Smooth muscle cell of the brain vasculature (primary cell): ENCODE results near the gene WWC2.
"Not testable (repeated sequence)": the region's sequence is repeated elsewhere in the genome, so short reads cannot be mapped to it uniquely, and the experiment has no call there.

Experiments
- DNase-seq: peaks from one replicate; pipeline ENCODE4 v3.0.0-alpha.2; 2012; ENCODE audit warnings: low read depth, low spot score

The WWC2 gene

DNA sequence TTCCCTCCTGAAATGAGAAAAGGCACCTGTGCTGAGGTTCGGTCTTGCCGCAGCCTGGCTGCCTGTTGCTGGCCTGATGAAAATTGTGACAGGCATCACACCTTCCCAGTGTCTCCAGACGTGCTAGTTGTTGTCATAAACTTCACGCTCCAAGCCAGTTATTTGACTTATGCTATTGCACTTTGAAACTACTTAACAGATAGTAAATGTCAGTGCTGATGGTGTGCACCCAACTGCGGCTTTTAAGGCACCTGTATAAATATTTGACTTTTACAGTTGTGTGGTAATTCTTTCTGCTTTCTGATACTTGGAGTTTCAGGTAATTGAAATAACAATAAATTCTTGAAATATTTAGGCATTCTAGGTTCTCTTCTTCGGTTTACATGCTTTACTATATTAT, 1.8 kb downstream of the WWC2 start:
- DNase-seq, result no peak

DNA sequence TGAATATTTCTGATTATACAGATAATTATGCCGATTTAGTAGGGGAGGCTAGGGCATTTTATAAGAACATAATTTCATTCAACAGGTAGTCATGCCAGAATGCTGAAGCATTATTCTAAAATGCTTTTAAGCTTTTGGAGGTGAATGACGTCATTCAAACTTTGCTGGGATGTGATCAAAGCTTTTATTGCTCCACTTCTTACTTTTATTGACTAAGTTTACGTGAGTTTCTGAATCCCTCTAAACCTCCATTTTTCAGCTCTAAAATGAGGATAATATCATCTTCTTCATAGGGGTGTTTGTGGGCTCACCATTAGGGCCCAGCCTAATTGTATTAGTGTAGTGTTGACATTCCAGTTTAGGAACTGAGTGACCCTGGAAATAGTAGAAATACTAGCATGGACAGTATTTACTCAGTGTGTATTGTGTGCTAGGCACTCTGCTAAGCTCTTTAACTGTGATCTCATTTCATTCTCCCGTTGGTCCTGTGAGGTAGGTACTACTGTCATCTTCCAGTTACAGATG, 3.0 kb downstream of the WWC2 start:
- no peak for DNase-seq

DNA sequence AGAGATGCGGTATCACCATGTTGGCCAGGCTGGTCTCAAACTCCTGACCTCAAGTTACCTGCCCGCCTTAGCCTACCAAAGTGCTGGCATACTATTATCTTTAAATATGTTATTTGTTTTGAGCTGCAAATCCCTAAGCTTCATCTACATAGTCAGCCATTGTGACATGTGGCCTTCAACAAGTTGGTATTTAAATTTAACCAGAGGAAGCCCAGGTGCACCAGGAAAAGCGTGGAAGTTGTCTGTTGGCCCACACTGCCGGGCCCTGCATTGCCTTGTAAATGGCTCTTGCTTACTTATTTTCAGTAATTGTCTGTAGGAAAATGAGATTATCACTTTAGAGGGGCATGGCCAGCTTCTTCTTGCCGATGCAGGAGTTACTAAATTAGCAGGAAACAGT, 6.0 kb downstream of the WWC2 start:
- no peak for DNase-seq

DNA sequence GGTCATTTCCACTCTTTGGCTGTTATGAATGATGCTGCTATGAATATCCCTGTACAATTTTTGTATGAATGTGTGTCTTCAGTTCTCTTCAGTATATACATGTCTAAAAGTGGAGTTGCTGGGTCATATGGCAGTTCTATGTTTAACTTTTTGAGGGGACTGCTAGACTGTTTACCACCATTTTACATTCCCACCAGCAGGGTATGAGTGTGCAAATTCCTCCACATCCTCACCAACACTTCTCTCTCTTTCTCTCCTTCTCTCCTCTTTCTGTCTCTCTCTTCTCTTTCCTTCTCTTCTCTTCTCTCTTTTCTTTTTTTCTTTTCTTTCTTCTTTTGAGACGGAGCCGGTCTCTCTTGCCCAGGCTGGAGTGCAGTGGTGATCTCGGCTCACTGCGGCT, 7.8 kb downstream of the WWC2 start:
- DNase-seq, result no peak

DNA sequence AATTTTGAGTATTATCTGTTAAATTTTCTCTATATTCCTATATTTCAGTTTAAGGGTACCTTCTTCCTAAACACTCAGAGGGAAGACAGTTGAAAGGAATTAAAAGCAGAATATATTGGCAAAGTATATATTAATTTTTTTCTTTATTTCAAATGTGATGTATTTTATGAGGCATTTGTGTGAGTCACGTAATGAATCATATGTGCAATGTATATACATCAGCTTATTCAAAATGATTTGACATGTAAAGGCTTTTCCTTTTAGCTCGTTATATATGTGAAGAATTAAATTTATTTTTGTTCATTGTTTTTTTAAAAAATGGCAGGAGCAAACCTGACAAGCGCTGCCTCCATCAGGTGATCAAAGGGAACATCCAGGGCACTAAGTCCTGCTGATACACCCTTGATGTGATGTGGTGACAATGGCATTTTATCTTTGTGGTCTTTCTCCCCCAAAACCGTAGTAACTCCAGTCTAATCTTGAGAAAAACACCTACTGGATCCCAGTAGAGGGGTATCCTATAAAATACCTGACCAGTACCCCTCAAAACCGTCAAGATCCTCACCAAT, 8.9 kb downstream of the WWC2 start:
- DNase-seq, result no peak

DNA sequence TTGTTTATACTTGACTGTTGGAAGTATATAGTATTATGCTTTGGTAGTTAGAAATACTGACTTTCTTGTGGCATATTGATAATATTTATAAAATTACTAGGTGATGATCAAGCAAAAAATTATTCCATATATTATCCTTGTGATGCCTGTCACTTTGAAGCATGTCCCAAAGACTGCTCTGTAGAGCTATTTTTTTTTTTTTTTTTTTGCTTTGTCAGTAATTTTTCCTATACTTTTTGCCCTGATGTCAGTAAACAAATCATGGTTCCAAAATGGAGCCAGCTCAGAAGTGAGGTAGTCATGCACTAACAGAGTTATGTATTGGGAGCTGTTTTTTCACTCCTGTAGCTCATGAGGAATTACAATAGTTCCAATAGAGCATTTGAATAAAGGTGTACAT, 11.2 kb downstream of the WWC2 start:
- DNase-seq, result no peak

DNA sequence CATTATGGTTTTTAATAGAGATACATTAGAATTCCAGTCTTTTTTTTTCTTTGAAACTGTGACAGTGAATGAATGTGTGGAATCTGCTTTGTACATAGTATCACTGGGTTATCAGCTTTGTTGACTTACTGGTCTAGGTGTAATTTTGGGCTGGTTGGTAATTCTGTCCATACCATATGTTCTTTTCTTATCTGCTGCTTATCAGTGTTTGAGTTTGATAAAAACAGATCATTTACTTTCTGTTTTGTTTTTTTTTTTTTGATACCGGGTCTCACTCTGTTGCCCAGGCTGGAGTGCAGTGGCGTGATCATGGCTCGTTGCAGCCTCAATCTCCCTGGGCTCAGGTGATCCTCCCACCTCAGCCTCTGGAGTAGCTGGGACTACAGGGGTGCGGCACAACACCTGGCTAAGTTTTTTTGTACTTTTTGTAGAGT, 12.4 kb downstream of the WWC2 start:
- no peak for DNase-seq

DNA sequence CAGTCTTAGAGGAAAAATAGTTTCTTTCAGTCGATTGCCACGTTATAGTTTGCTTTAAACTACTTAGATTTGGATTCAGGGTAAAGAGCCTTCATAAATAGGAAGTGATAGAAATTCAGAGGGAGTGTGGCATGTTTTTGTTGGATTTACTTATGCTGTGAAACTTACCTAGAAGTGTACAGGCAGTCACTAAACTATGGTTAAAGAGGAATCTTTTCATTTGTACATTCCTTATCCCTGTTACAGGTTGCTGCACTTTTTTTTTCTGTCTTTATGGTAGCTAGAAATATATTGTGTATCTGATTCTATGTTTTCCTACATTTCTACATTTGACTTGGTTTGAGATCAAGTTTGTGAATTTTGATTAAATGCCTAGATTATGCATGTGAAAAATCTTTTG, 19.1 kb downstream of the WWC2 start:
- DNase-seq, result no peak

DNA sequence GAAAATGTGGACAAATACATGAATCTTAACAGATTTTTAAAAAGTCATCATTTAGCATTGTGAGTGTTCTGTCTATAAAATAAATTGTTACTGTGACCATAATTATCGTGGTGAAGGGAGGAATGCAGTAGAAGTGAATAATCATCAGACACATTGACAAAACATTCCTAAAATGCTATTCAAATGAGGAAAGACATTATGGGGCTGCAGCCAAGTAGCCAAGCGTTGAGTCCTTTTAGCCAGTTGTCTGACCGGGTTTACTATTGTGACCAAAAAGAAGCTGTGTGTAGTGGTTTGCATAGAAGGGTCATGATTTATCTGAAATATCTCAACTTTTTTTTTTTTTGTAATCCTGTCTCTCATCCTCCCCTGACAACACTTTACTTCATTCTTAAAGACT, 19.5 kb downstream of the WWC2 start:
- no peak for DNase-seq

DNA sequence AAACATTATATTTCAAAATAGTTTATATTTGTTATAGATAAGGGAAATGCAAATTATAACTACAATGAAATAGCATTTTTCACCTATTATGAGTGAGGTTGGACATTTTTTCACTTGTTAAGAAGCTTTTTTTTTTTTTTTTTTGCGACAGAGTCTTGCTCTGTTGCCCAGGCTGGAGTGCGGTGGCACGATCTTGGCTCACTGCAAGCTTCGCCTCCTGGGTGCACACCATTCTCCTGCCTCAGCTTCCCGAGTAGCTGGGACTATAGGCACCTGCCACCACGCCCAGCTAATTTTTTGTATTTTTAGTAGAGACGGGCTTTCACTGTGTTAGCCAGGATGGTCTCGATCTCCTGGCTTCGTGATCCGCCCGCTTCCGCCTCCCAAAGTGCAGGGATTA, 22.6 kb downstream of the WWC2 start:
- not testable (repeated sequence) for DNase-seq

DNA sequence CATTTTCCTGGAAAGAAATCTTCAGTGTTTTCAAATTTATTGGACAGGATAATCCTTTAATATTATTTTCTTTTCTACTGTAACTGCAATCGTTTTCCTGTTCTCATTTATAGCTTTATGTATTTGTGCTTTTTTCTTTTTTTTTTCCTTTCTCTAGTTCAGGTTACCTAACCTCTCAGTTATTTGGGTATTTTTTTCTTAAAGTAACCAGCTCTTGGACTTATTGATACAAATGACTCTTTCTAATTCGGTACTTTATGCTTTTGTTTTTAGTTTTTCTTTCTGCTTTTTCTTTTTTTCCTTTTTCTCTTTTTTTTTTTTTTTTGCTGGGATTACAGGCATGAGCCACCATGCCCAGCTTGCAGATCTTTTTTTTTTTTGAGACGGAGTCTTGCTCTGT, 25.2 kb downstream of the WWC2 start:
- no peak for DNase-seq

DNA sequence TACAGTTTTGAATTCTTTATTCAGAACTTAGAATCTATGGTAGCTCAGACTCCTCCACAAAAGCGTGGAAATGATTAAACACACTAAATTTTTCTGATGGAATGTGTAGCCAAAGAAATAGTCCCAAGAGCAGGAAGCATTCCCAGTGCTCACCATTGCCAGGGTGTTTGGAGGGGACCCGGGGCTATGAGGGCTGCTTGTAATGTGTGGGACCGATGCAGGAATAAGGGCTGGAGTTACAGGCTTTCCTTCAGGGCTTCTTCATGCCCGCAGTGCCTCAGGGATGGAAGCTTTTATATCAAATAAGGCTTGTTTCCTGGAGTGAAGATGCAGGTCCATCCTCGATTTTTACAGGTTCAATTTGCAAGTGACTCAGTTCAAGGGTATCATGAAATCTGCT, 25.8 kb downstream of the WWC2 start:
- DNase-seq, result no peak

DNA sequence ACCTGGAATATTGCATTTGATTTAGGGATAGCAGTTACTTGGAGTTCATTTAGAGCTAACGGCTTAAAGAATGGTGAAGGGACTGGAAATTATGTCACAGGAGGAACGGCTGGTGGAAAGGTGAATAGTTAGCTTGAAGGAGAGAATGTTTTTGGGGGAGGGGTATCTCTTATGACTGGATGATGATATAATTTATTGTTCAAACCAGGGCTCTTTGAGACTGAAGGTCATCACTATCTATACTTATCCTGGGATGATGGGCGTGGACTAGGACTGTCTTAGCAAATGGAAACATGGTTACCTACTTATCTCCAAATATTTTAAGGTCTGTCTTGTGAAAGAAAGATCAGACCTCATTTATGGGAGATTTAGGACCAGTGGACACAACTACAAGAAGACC, 30.1 kb downstream of the WWC2 start:
- no peak for DNase-seq

DNA sequence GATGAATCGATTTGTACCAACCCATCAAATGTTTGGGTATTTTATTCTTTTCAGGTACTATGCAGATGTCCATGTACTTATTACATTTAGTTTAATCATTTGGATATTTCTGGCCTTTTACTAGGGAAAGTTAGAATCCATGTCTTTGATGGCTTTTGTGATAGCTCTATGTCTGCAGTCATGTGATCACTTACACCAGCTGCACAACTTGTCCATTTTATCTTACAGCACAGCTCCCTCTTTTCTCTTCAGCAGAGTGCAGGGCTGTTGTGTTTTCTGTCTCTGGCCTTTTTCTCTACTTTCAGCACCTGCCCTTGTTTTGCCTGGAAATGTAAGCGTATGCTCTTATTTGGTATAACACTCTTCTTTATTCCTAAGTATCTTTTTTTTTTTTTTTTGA, 30.6 kb downstream of the WWC2 start:
- DNase-seq, result no peak

DNA sequence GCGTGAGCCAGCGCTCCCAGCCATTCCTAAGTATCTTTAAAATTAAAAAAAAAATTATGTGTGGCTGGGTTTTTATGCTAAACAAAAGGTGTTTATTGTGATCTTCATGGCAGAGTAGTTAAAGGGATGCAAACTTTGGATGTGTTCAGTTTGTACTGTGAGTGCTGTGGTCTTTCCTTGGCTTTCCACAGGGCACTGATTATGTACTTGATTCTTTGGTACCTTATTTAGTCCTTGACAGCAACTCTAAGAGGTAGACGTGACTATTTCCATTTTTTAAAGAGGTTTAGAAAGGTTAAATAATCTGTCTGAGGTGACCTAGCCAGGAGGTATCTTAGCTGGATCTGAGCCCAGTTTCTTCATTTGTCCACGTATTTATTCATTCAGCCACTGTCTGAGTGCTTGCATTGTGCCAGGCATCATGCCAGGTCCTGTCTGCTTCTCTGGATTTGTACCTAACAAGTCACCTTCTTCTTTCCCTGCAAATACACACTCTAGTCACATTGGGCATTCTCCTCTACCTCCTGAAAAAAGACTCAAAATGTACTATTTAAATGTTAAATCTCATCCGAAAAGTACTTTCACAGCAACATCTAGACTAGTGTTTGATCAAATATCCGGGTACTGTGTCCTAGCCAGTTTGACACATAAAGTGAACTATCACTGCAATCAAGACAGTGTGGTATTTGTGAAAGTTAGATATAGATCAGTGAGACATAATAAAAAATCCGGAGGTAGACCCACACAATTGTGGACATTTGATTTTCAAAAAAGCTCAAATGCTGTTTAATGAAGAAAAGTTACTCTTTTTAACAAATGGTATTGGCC, 31.5 kb downstream of the WWC2 start:
- DNase-seq, result no peak

DNA sequence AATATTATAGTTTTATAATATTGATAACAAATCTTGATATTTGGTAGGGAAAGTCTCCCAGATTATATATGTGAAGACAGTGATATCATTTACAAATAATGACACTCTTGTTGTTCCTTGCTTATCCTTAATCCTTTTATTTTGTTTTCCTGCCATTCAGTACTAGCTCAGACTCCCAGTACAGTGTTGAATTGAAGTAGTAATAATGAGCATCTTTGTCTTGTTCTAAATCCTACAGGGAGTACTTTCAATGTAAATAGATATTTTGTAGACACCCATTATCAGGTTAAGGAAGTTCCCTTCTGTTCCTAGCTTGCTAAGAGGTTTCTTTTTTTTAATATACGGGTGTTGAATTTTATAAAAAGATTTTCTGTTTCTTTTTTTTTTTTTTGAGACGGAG, 33.0 kb downstream of the WWC2 start:
- no peak for DNase-seq

DNA sequence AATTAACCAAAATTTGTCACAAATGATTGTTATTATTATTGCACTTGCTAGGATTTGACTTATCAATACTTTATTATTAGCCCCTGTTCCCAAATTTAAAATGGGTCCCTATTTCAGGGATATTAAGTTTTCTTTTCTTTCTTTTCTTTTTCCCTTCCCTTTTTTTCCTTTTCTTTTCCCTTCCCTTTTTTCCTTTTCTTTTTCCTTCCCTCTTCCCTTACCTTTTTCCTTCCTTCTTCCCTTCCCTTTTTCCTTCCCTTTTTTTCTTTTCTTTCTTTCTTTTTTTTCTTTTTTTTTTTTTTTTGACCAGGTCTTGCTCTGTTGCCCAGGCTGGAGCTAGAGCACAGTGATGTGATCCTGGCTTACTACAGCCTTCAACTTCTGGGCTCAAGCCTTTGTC, 33.8 kb downstream of the WWC2 start:
- DNase-seq, result no peak

DNA sequence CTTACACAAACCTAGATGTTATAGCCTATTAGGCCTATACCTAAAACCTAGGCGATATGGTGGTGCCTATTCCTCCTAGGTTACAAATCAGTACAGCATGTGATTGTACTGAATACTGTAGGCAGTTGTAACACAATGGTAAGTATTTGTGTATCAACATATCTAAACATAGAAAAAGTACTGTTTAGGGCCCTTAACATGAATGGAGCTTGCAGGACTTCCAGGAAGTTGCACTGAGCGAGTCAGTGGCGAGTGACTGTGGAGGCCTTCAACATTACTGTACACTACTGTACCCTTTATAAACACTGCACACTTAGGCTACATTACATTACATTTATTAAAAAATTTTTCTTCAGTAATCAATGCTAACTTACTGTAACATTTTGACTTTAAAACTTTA, 37.8 kb downstream of the WWC2 start:
- DNase-seq, result no peak

DNA sequence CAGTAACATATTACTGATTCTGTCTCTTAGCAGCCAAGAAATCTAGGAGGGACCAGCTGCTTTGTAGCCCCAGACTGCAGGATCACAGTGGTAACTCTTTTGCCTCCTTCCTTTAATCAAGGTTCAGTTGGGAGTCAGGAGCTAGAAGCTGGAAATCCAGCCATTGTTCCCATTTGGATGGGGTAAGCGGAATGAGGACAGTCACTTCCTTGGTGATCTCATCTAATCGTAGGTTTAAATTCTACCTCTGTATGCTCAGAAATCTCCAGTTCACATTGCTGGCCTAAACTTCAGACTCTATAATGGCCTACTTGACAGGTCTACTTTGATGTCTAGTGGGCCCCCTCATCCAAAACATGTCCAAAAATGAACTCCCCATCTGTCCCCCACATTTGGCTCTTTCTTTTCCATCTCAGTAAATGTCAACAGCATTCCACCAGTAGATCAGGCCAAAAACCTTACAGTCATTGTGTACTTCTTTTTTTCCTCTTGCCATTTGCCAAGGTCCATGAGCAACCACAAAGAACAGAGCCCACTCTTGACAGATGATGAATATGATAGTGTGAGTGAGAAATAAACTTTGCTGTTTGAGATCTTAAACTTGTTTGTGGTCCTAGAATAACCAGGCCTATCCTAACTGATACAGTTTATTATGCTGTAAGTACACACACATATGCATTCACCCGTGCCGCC, 40.1 kb downstream of the WWC2 start:
- DNase-seq, result no peak

DNA sequence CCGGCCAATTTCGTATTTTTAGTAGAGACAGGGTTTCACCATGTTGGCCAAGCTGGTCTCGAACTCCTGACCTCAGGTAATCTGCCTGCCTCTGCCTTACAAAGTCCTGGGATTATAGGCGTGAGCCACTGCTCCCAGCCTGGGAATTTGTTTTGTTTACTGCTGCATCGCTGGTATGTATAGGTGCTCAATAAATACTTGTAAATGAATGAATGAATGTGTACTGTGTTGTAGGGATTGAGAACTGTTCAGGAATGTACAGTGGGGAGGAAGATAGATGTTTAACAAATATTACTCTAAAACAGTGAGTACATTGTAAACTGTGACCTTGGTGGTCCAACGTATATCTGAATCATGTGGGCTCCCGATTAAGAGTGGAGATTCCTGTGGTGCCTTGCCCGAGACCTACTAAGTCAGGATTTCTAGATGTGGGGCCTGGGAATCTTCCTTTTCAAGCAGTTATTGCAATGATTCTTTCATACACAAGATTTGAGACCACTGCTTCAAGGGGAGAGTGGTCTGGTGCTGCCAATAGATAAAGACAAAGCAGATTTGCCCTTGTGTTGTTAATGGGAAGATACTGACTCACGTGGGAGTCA, 41.0 kb downstream of the WWC2 start:
- no peak for DNase-seq

DNA sequence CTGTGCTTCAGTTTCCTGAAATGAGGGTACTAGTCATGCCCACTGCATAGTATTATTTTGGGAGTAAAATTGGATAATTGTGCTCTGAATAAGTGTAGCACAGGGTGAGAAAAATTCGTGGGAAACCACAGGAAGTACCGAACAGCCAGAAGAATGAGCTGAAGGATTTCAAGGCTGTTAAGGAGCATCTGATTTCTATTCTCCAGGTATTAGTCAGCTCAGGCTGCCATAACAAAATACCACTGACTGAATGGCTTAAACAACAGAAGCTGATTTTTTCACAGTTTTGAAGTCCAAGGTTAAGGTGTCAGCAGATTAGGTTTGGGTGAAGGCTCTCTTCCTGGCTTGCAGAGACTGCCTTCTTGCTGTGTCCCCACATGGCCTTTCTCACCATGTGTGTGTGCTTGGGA, 41.9 kb downstream of the WWC2 start:
- no peak for DNase-seq

DNA sequence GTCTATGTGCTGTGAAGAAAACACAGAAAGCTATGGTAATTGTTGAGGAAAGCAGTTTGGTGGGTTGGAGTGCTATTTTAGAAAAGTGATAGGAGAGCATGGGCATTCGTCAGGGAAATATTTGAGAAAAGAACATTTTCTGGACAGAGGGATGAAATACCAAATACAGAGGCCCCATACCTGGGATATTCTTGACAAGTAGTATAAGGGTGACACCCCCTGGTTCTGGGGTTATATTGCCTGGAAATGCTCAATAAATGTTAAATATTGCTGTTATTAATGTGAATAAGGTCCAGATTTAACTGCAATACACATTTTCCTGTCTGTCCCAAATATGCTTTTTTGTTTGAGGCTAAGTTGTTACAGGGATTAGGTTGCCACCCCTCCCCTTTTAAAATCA, 42.9 kb downstream of the WWC2 start:
- no peak for DNase-seq
